GM12878 (cell line): ENCODE results near the gene CCDC169. TPM values are rescaled to one million over a fixed set of nuclear protein-coding genes. Genes with fewer than 3 reads are reported as not detected.

Experiments
- ATAC-seq: fragments of 200-7000 bp; cut with Tn5 transposase; 3 replicates; pipeline ENCODE4 v1.9.1; 2020; ENCODE audit warnings: mild to moderate bottlenecking, moderate library complexity
- BruUV-seq: library from RNA; stranded (reverse); fragments of 400-500 nt; replicated peaks from 2 replicates; lab custom pipeline; 2021; lab: Mats Ljungman, UMichigan
- CTCF ChIA-PET: fragments of 300-600 bp; sonication (Branson Sonifier 250); formaldehyde crosslinking; extraction: SDS; loops from one replicate; lab custom pipeline; 2021; ENCODE audit warnings: inconsistent platforms; lab: Yijun Ruan, JAX
- POLR2A ChIA-PET: fragments of 350-600 bp; formaldehyde crosslinking; extraction: SDS; loops from one replicate; lab custom pipeline; 2021; ENCODE audit warnings: inconsistent platforms; lab: Charles Lee
- RAD21 ChIA-PET: fragments of 300-600 bp; sonication (Branson Sonifier 250); formaldehyde crosslinking; loops from one replicate; lab custom pipeline; 2023; ENCODE audit warnings: antibody characterized with exemption; ENCODE audit not compliant: unreplicated experiment; lab: Charles Lee
- SMC1A ChIA-PET: fragments of 300-600 bp; sonication (Branson Sonifier 250); formaldehyde crosslinking; loops from one replicate; lab custom pipeline; 2023; ENCODE audit not compliant: unreplicated experiment, uncharacterized antibody; lab: Charles Lee
- DNase-seq: peaks from one replicate; pipeline ENCODE4 v3.0.0-alpha.2; 2011; ENCODE audit warnings: low read depth, low spot score
- FAIRE-seq: peaks from 3 replicates; lab custom pipeline; 2011; peaks lifted over from hg19 to GRCh38; lab: Jason Lieb, UNC
- H2AFZ ChIP-seq: 2 replicates; pipeline ENCODE4 v1.6.0; 2011; ENCODE audit warnings: low read depth, low read length, control low read depth; ENCODE audit not compliant: control insufficient read depth
- H3K27ac ChIP-seq: 2 replicates; pipeline ENCODE4 v1.5.1; 2011; ENCODE audit warnings: control low read depth; ENCODE audit not compliant: control insufficient read depth, insufficient read depth
- H3K27me3 ChIP-seq, 2 experiments: replicated peaks in 1 of 2; 2 replicates each; pipeline versions ENCODE4 v1.6.0 to v1.6.1; 2011; ENCODE audit warnings: low read length in 1 of 2; ENCODE audit not compliant: control insufficient read depth in 2 of 2, insufficient read depth in 2 of 2
- H3K36me3 ChIP-seq, 2 experiments: 2 replicates each; pipeline ENCODE4 v1.5.1; 2011; ENCODE audit warnings: low read length in 1 of 2; ENCODE audit not compliant: control insufficient read depth in 2 of 2, insufficient read depth in 2 of 2
- H3K4me1 ChIP-seq: 2 replicates; pipeline ENCODE4 v1.6.1; 2011; ENCODE audit warnings: mild to moderate bottlenecking, low read length, moderate library complexity, mixed read lengths; ENCODE audit not compliant: control insufficient read depth, insufficient read depth
- H3K4me2 ChIP-seq: 2 replicates; pipeline ENCODE4 v1.6.0; 2011; ENCODE audit warnings: control low read depth; ENCODE audit not compliant: control insufficient read depth, insufficient read depth
- H3K4me3 ChIP-seq: fragments of 200-600 bp; sonication (generic); 2 replicates; pipeline ENCODE4 v1.5.1; 2016
- H3K79me2 ChIP-seq: 2 replicates; pipeline ENCODE4 v1.6.0; 2011; ENCODE audit warnings: low read length; ENCODE audit not compliant: control insufficient read depth, insufficient read depth
- H3K9ac ChIP-seq: 2 replicates; pipeline ENCODE4 v1.8.0; 2011; ENCODE audit warnings: low read length, control low read depth, mixed read lengths; ENCODE audit not compliant: control insufficient read depth, insufficient read depth
- H3K9me3 ChIP-seq: replicated peaks from 3 replicates; pipeline ENCODE4 v1.5.1; 2011; ENCODE audit warnings: mild to moderate bottlenecking, low read length; ENCODE audit not compliant: control insufficient read depth, insufficient read depth
- H4K20me1 ChIP-seq: 2 replicates; pipeline ENCODE4 v1.6.0; 2011; ENCODE audit not compliant: control insufficient read depth, insufficient read depth
- BRCA1 ChIP-seq: IDR thresholded peaks from 2 replicates; pipeline ENCODE4 v1.6.1; 2011; ENCODE audit warnings: low read depth, low read length, improper control_type of control experiment
- NFXL1 ChIP-seq: fragments of 450-650 bp; IDR thresholded peaks from 2 replicates; pipeline ENCODE4 v1.6.1; 2017; ENCODE audit warnings: antibody characterized with exemption, mild to moderate bottlenecking, borderline replicate concordance
- NFYA ChIP-seq: IDR thresholded peaks from 2 replicates; pipeline ENCODE4 v1.6.1; 2011; ENCODE audit warnings: low read depth, mild to moderate bottlenecking, low read length, improper control_type of control experiment, borderline replicate concordance
- SMARCA5 ChIP-seq: fragments of 450-650 bp; IDR thresholded peaks from 2 replicates; pipeline ENCODE4 v1.6.1; 2017; ENCODE audit warnings: mild to moderate bottlenecking
- SUPT20H ChIP-seq: IDR thresholded peaks from 2 replicates; pipeline ENCODE4 v1.6.1; 2011; ENCODE audit warnings: low read depth, mild to moderate bottlenecking, low read length, moderate library complexity, borderline replicate concordance; ENCODE audit not compliant: control insufficient read depth
- TARDBP ChIP-seq: IDR thresholded peaks from 2 replicates; pipeline ENCODE4 v1.6.1; 2016; ENCODE audit warnings: borderline replicate concordance
- WRNIP1 ChIP-seq: IDR thresholded peaks from 2 replicates; pipeline ENCODE4 v1.6.1; 2011; ENCODE audit warnings: low read depth, low read length, improper control_type of control experiment, borderline replicate concordance
- YBX1 ChIP-seq: fragments of 450-650 bp; IDR thresholded peaks from 2 replicates; pipeline ENCODE4 v1.6.1; 2016; ENCODE audit warnings: antibody characterized with exemption
- WGBS: methylation state at CpG from one replicate; pipeline ENCODE4 v1.1.6; 2016; ENCODE audit warnings: low lambda C conversion rate; ENCODE audit not compliant: insufficient replicate concordance, insufficient coverage; ENCODE audit errors: missing lambda C conversion rate; 5-methylcytosine and 5-hydroxymethylcytosine counted together
- in situ Hi-C: fragments of 300-500 bp; cut with MboI; formaldehyde crosslinking; loops from 9 replicates; pipeline ENCODE4 v1.14.3; 2018; ENCODE audit warnings: mixed read lengths
- intact Hi-C: fragments of 100-400 bp; cut with micrococcal nuclease; formaldehyde crosslinking; loops from one replicate; pipeline ENCODE4 v1.14.2; 2022; ENCODE audit not compliant: unreplicated experiment
- polyA plus RNA-seq, 11 experiments: library from polyadenylated mRNA; depleted of rRNA in 4 of 11; unstranded in 6 of 11; stranded (reverse) in 5 of 11; fragments of >200 nt; fragmentation: Nextera tagmentation in 4 of 11; fragmentation: Illumina TruSeq in 1 of 11; extraction: Ambion mirVana in 4 of 11; extraction: Trizol in 1 of 11; gene quantifications; 1 replicate in 1 of 11; 2 replicates in 10 of 11; pipeline versions ENCODE4 v1.2.1 to v1.2.3, GENCODE V29; 2011 to 2016; ENCODE audit warnings: inconsistent platforms in 2 of 11, missing spikeins in 2 of 11, low read depth in 1 of 11
- total RNA-seq, 4 experiments: library from RNA; depleted of rRNA in 3 of 4; stranded (reverse); fragments of >200 nt in 3 of 4; fragmentation: Illumina TruSeq in 1 of 4; extraction: Trizol in 1 of 4; gene quantifications; 2 replicates each; pipeline versions ENCODE4 v1.2.1 to v1.2.3, GENCODE V29; 2013 to 2021
- TF ChIP-seq, protein P1 (sequence below): IDR thresholded peaks from 2 replicates; pipeline ENCODE4 v1.6.1; 2012; ENCODE audit warnings: improper control_type of control experiment, low read depth, low read length; ENCODE audit not compliant: insufficient replicate concordance
- TF ChIP-seq, protein P2 (sequence below): IDR thresholded peaks from 2 replicates; pipeline ENCODE4 v1.6.1; 2011; ENCODE audit warnings: mild to moderate bottlenecking, low read depth, low read length, moderate library complexity; ENCODE audit not compliant: insufficient replicate concordance

Gene CCDC169
- total and polyA plus RNA-seq, 10 of the 15 experiments (the other 5 are each of a cell fraction or from before 2014, with no cell fraction given): 0.13 to 1.4 (median 0.24) TPM; not detected in 4

DNA sequence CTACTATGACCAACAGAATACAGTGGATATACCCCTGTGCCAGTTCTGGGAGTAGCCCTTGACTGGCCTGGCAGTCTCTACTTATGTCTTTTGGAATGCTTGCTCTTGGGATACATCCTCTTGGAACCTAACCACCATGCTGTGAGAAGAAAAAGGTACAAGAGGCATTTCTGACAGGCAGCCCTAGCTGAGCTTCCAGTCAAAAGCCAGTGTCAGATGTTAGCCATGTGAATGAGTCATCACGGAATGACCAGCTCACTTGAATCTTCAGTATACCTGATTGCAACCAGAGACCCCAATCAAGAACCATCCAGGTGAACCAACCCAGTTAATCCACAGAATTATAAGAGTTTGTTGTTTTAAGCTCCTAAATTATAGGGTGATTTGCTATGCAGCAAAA lies 4.1 kb downstream of the CCDC169 start:
- RAD21 ChIA-PET: no interaction called here
- FAIRE-seq: no peak
- Histone ChIP-seq H2AFZ (no peak overlapping the region), H3K36me3 (no peaks in the 10 kb centered on the region), H3K4me1 (no peaks in the 10 kb centered on the region), H3K4me2 (no peak overlapping the region), H3K4me3 (no peak overlapping the region), H4K20me1 (no peaks in the 10 kb centered on the region), H3K79me2 (no peaks in the 10 kb centered on the region), H3K27me3 (peaks cover 0 to 8% of the 10 kb centered on the region in 2 experiments; a peak in 2 of 4 replicates), H3K9me3 (no peaks in the 10 kb centered on the region; the same call in 2 of the 3 replicates), H3K27ac (no peak overlapping the region), H3K9ac (no peak overlapping the region)
- TF ChIP-seq NFYA (no peak), BRCA1 (no peak), TARDBP (no peak), SUPT20H (no peak), WRNIP1 (no peak)
- CTCF ChIA-PET: interaction anchor here (1.0 to 2.7 kb wide), 3 partner anchors 11 to 101 kb away, joined by 3 to 12 read pairs (median 5); no protein-coding TSS in a partner anchor
- intact Hi-C loops: no loop called here
- DNase-seq: no peak
- POLR2A ChIA-PET: no interaction called here
- BruUV-seq: no TSS peak
- WGBS: 21% methylated on average over 1 of the region's 1 CpG
- SMC1A ChIA-PET: interaction anchor here (2.0 kb wide), 1 partner anchor 11 kb away, joined by 10 read pairs; no protein-coding TSS in a partner anchor
- in situ Hi-C loops: no loop called here
- no peak for ATAC-seq

DNA sequence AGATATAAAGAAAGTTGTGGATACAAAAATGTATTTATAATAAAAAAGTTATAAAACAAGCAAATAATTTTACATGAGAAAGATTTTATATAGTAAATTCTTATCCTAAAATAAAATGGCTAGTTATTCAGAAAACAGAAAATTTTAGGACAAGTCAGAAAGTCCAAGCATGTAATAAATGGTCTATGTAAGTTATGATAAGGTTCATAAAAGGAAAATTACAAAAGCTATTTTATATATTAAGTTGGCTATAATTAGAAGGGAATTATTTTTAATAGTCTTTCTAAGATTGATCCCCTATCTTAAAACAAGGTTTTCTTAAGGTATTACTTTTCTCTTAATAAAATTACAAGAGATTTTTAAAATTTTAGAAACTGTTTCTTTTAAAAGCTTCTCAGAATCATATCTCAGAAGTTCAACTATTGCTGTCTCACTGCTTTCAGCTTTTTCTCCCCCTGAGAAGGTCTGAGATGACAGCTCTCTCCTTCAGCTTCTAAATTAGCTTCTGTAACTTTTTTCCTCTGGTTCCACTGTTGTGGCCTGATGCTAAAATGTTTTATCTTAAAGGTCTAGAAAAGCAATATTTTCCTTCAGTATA lies 8.7 kb downstream of the CCDC169 start:
- H4K20me1 ChIP-seq: no peaks in the 10 kb centered on the region
- FAIRE-seq: no peak
- POLR2A ChIA-PET: no interaction called here
- no peaks in the 10 kb centered on the region for H3K79me2 ChIP-seq
- RAD21 ChIA-PET: no interaction called here
- no peaks in the 10 kb centered on the region for H3K4me1 ChIP-seq
- intact Hi-C loops (no loop called here), in situ Hi-C loops (no loop called here)
- H3K27me3 ChIP-seq: no peaks in the 10 kb centered on the region
- no TSS peak for BruUV-seq
- H3K4me2 ChIP-seq: no peak overlapping the region
- SMC1A ChIA-PET: interaction anchor here (0.5 to 1.0 kb wide), 2 partner anchors 10 to 136 kb away, joined by 3 read pairs; no protein-coding TSS in a partner anchor
- no peak overlapping the region for H2AFZ ChIP-seq
- CTCF ChIA-PET: interaction anchor here (1.0 kb wide), 1 partner anchor 314 kb away, joined by 4 read pairs; no protein-coding TSS in a partner anchor
- no peaks in the 10 kb centered on the region for H3K36me3 ChIP-seq
- H3K27ac ChIP-seq: no peak overlapping the region
- no peak for ATAC-seq
- no peaks in the 10 kb centered on the region; the same call in 2 of the 3 replicates for H3K9me3 ChIP-seq
- H3K4me3 ChIP-seq: no peak overlapping the region
- no peak for DNase-seq
- no peak overlapping the region for H3K9ac ChIP-seq
- TF ChIP-seq, protein P1, sequence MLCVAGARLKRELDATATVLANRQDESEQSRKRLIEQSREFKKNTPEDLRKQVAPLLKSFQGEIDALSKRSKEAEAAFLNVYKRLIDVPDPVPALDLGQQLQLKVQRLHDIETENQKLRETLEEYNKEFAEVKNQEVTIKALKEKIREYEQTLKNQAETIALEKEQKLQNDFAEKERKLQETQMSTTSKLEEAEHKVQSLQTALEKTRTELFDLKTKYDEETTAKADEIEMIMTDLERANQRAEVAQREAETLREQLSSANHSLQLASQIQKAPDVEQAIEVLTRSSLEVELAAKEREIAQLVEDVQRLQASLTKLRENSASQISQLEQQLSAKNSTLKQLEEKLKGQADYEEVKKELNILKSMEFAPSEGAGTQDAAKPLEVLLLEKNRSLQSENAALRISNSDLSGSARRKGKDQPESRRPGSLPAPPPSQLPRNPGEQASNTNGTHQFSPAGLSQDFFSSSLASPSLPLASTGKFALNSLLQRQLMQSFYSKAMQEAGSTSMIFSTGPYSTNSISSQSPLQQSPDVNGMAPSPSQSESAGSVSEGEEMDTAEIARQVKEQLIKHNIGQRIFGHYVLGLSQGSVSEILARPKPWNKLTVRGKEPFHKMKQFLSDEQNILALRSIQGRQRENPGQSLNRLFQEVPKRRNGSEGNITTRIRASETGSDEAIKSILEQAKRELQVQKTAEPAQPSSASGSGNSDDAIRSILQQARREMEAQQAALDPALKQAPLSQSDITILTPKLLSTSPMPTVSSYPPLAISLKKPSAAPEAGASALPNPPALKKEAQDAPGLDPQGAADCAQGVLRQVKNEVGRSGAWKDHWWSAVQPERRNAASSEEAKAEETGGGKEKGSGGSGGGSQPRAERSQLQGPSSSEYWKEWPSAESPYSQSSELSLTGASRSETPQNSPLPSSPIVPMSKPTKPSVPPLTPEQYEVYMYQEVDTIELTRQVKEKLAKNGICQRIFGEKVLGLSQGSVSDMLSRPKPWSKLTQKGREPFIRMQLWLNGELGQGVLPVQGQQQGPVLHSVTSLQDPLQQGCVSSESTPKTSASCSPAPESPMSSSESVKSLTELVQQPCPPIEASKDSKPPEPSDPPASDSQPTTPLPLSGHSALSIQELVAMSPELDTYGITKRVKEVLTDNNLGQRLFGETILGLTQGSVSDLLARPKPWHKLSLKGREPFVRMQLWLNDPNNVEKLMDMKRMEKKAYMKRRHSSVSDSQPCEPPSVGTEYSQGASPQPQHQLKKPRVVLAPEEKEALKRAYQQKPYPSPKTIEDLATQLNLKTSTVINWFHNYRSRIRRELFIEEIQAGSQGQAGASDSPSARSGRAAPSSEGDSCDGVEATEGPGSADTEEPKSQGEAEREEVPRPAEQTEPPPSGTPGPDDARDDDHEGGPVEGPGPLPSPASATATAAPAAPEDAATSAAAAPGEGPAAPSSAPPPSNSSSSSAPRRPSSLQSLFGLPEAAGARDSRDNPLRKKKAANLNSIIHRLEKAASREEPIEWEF: no peak
- TF ChIP-seq, protein P2, sequence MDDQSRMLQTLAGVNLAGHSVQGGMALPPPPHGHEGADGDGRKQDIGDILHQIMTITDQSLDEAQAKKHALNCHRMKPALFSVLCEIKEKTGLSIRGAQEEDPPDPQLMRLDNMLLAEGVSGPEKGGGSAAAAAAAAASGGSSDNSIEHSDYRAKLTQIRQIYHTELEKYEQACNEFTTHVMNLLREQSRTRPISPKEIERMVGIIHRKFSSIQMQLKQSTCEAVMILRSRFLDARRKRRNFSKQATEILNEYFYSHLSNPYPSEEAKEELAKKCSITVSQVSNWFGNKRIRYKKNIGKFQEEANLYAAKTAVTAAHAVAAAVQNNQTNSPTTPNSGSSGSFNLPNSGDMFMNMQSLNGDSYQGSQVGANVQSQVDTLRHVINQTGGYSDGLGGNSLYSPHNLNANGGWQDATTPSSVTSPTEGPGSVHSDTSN: no peak
- TF ChIP-seq NFXL1 (no peak), NFYA (no peak), SMARCA5 (no peak), YBX1 (no peak)
